IMR-90 (cell line): ENCODE data around the gene NMRK1. TPM values are rescaled to one million over a fixed set of nuclear protein-coding genes. Genes with fewer than 3 reads are reported as not detected.

Source experiments
- ATAC-seq: fragments of 200-7000 bp; cut with Tn5 transposase; 2 replicates; pipeline ENCODE4 v1.9.1; 2020; ENCODE audit warnings: low read depth, mild to moderate bottlenecking, moderate library complexity
- BruUV-seq: library from RNA; stranded (reverse); fragments of 400-500 nt; replicated peaks from 2 replicates; lab custom pipeline; 2021; lab: Mats Ljungman, UMichigan
- CTCF ChIA-PET: fragments of 300-600 bp; formaldehyde crosslinking; extraction: SDS; loops from one replicate; lab custom pipeline; 2021; ENCODE audit warnings: antibody characterized with exemption; lab: Yijun Ruan, JAX
- POLR2A ChIA-PET: fragments of 300-600 bp; sonication (Branson Sonifier 250); formaldehyde crosslinking; loops from one replicate; lab custom pipeline; 2022; ENCODE audit warnings: antibody characterized with exemption; ENCODE audit not compliant: unreplicated experiment; lab: Charles Lee
- DNase-seq: peaks from one replicate; pipeline ENCODE4 v3.0.0; 2013
- H2AFZ ChIP-seq: replicated peaks from 2 replicates; pipeline ENCODE3; 2013; ENCODE audit warnings: low read length, mild to moderate bottlenecking; ENCODE audit not compliant: poor library complexity
- H2AK5ac ChIP-seq: 2 replicates; pipeline ENCODE4 v1.6.1; 2013; ENCODE audit warnings: low read depth, low read length, inconsistent platforms
- H2AK9ac ChIP-seq: replicated peaks from 2 replicates; pipeline ENCODE3; 2013; ENCODE audit warnings: mild to moderate bottlenecking, low read depth, low read length, moderate library complexity; ENCODE audit not compliant: poor library complexity
- H2BK120ac ChIP-seq: 2 replicates; pipeline ENCODE4 v1.6.1; 2013; ENCODE audit warnings: low read depth, low read length, inconsistent platforms
- H2BK15ac ChIP-seq: 3 replicates; pipeline ENCODE4 v1.6.1; 2013; ENCODE audit warnings: low read depth, low read length, inconsistent platforms
- H2BK20ac ChIP-seq: 2 replicates; pipeline ENCODE4 v1.6.1; 2013; ENCODE audit warnings: low read depth, mild to moderate bottlenecking, inconsistent platforms, low read length, moderate library complexity
- H2BK5ac ChIP-seq: 2 replicates; pipeline ENCODE4 v1.6.1; 2013; ENCODE audit warnings: mild to moderate bottlenecking, low read depth, low read length, inconsistent platforms; ENCODE audit not compliant: poor library complexity, severe bottlenecking
- H3K14ac ChIP-seq: replicated peaks from 2 replicates; pipeline ENCODE4 v1.6.1; 2013; ENCODE audit warnings: low read depth, low read length, inconsistent platforms
- H3K18ac ChIP-seq: 2 replicates; pipeline ENCODE4 v1.6.1; 2013; ENCODE audit warnings: low read depth, low read length, control low read depth
- H3K23ac ChIP-seq: 2 replicates; pipeline ENCODE4 v1.6.1; 2013; ENCODE audit warnings: low read depth, low read length, inconsistent platforms
- H3K27ac ChIP-seq: 2 replicates; pipeline ENCODE4 v1.5.1; 2013; ENCODE audit warnings: mild to moderate bottlenecking, control low read depth, low read length; ENCODE audit not compliant: insufficient read depth
- H3K27me3 ChIP-seq: 2 replicates; pipeline ENCODE4 v1.6.1; 2013; ENCODE audit warnings: low read length; ENCODE audit not compliant: control insufficient read depth, insufficient read depth
- H3K36me3 ChIP-seq: 2 replicates; pipeline ENCODE4 v1.6.1; 2013; ENCODE audit warnings: low read length, mixed read lengths; ENCODE audit not compliant: control insufficient read depth, insufficient read depth
- H3K4ac ChIP-seq: 2 replicates; pipeline ENCODE4 v1.6.1; 2013; ENCODE audit warnings: low read depth, low read length, inconsistent platforms
- H3K4me1 ChIP-seq: 2 replicates; pipeline ENCODE4 v1.6.1; 2013; ENCODE audit warnings: low read length, mixed read lengths; ENCODE audit not compliant: control insufficient read depth, insufficient read depth
- H3K4me2 ChIP-seq: 2 replicates; pipeline ENCODE4 v1.6.1; 2013; ENCODE audit warnings: low read depth, mild to moderate bottlenecking, control low read depth, low read length, moderate library complexity
- H3K4me3 ChIP-seq: 2 replicates; pipeline ENCODE4 v1.5.1; 2013; ENCODE audit warnings: low read depth, mild to moderate bottlenecking, control low read depth, low read length, moderate library complexity; ENCODE audit not compliant: insufficient read depth
- H3K56ac ChIP-seq: 2 replicates; pipeline ENCODE4 v1.6.1; 2013; ENCODE audit warnings: low read length, inconsistent platforms; ENCODE audit not compliant: insufficient read depth; ENCODE audit errors: extremely low read depth
- H3K79me1 ChIP-seq, 2 experiments: 2 replicates each; pipeline ENCODE4 v1.6.1; 2013; ENCODE audit warnings: low read length in 2 of 2, inconsistent platforms in 1 of 2, low read depth in 1 of 2
- H3K9ac ChIP-seq: 2 replicates; pipeline ENCODE4 v1.6.1; 2013; ENCODE audit warnings: low read depth, low read length, control low read depth
- H3K9me1 ChIP-seq: 2 replicates; pipeline ENCODE4 v1.6.1; 2013; ENCODE audit warnings: low read length, inconsistent platforms; ENCODE audit not compliant: insufficient read depth
- H3K9me3 ChIP-seq: 2 replicates; pipeline ENCODE4 v1.6.1; 2013; ENCODE audit warnings: low read length; ENCODE audit not compliant: control insufficient read depth, insufficient read depth
- H4K20me1 ChIP-seq: 2 replicates; pipeline ENCODE4 v1.6.1; 2013; ENCODE audit warnings: low read length, inconsistent platforms; ENCODE audit not compliant: insufficient read depth
- H4K5ac ChIP-seq: 2 replicates; pipeline ENCODE4 v1.6.1; 2013; ENCODE audit warnings: mild to moderate bottlenecking, low read depth, low read length, control low read depth
- H4K8ac ChIP-seq, 2 experiments: 2 replicates each; pipeline ENCODE4 v1.6.1; 2013; ENCODE audit warnings: low read depth in 2 of 2, low read length in 2 of 2, control low read depth in 1 of 2, inconsistent platforms in 1 of 2
- H4K91ac ChIP-seq: 2 replicates; pipeline ENCODE4 v1.6.1; 2013; ENCODE audit warnings: low read depth, low read length, inconsistent platforms; ENCODE audit not compliant: insufficient read depth
- CHD1 ChIP-seq: IDR thresholded peaks from 2 replicates; pipeline ENCODE4 v1.6.1; 2012; ENCODE audit warnings: low read depth, low read length, improper control_type of control experiment
- MAFK ChIP-seq: IDR thresholded peaks from 2 replicates; pipeline ENCODE4 v1.6.1; 2012; ENCODE audit warnings: low read depth, low read length, improper control_type of control experiment
- POLR2A ChIP-seq: IDR thresholded peaks from 2 replicates; pipeline ENCODE4 v1.6.1; 2012; ENCODE audit warnings: mild to moderate bottlenecking, low read depth, low read length
- RAD21 ChIP-seq: IDR thresholded peaks from 2 replicates; pipeline ENCODE4 v1.6.1; 2012; ENCODE audit warnings: low read length, improper control_type of control experiment
- RCOR1 ChIP-seq: IDR thresholded peaks from 2 replicates; pipeline ENCODE4 v1.6.1; 2012; ENCODE audit warnings: mild to moderate bottlenecking, low read length, improper control_type of control experiment; ENCODE audit not compliant: insufficient replicate concordance
- WGBS, 2 experiments: methylation state at CpG; one replicate each; pipeline versions ENCODE4 v1.1.5 to v1.1.7; 2013; ENCODE audit warnings: missing lambda C conversion rate in 2 of 2; ENCODE audit not compliant: insufficient read length in 1 of 2; ENCODE audit errors: extremely low coverage in 2 of 2; 5-methylcytosine and 5-hydroxymethylcytosine counted together
- dilution Hi-C: fragments of 300-500 bp; cut with HindIII; formaldehyde crosslinking; loops from one replicate; pipeline ENCODE4 v1.14.3; 2018; ENCODE audit warnings: low sequenced_read_pairs; ENCODE audit not compliant: unreplicated experiment
- in situ Hi-C: fragments of 300-500 bp; cut with MboI; formaldehyde crosslinking; loops from 3 replicates; pipeline ENCODE4 v1.14.3; 2019; ENCODE audit warnings: low sequenced_read_pairs, inconsistent platforms, mixed read lengths
- intact Hi-C: fragments of 100-400 bp; cut with micrococcal nuclease; formaldehyde crosslinking; loops from 2 replicates; pipeline ENCODE4 v1.10.0; 2022
- polyA plus RNA-seq, 3 experiments: library from polyadenylated mRNA; depleted of rRNA; stranded (reverse); fragments of >200 nt; gene quantifications; 2 replicates each; pipeline ENCODE4 v1.2.3, GENCODE V29; 2012; ENCODE audit warnings: low replicate concordance in 1 of 3
- total RNA-seq: library from RNA; depleted of rRNA; stranded (reverse); fragments of >200 nt; gene quantifications from 2 replicates; pipeline ENCODE4 v1.2.3, GENCODE V29; 2012
- TF ChIP-seq, protein P1 (sequence below): fragments of 150-350 bp; IDR thresholded peaks from 2 replicates; pipeline ENCODE4 v1.6.1; 2016; ENCODE audit warnings: low read depth, mild to moderate bottlenecking, low read length, moderate library complexity, borderline replicate concordance
- TF ChIP-seq, protein P2 (sequence below): fragments of 150-350 bp; IDR thresholded peaks from 2 replicates; pipeline ENCODE4 v1.6.1; 2017; ENCODE audit warnings: mild to moderate bottlenecking, antibody characterized with exemption, low read length, low read depth

NMRK1 gene
- total and polyA plus RNA-seq, 2 of the 4 experiments (the other 2 are of a cell fraction) = 5.7 to 5.9 TPM

DNA sequence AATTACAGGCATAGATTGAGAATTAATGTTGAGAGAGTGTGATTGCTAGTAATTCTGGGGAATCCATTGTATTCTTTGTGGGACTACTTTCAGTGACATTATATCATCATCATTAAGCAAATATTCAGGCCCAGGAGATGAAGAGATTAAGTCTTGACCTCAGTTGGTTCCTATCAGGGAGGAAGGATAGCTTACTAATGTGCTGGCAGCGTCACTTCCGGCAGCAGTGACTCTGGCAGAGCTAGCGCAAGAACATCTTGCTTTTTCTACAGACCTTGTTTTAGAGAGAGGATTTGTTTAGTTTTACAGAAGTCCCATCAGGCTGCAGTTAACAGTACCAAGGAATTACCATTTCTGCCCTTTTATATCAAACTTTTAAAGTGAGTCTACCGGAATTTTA is 20.6 kb upstream of the NMRK1 start:
- H3K27ac ChIP-seq = no peak overlapping the region
- WGBS, 2 experiments = no CpG with 5 or more reads among the region's 4 CpGs

More for the DNA sequence above, 20.6 kb upstream of the NMRK1 start:
- dilution Hi-C loops (no loop called here), intact Hi-C loops (loop anchor here (5.0 kb wide), 1 partner anchor 39 kb away; no protein-coding TSS in a partner anchor), in situ Hi-C loops (no loop called here)
- no TSS peak for BruUV-seq
- Histone ChIP-seq H2BK20ac (no peak overlapping the region), H3K36me3 (no peaks in the 10 kb centered on the region), H3K4me2 (peak overlapping the region; percentile 28; the same call in 1 of the 2 replicates), H3K14ac (no peak overlapping the region; the same call in 1 of the 2 replicates), H3K27me3 (no peaks in the 10 kb centered on the region), H3K4ac (no peak overlapping the region), H4K20me1 (no peaks in the 10 kb centered on the region), H3K23ac (peak overlapping the region; percentile 47; the same call in 1 of the 2 replicates), H2BK5ac (no peak overlapping the region), H2BK120ac (no peak overlapping the region), H2BK15ac (no peak overlapping the region), H3K4me3 (no peak overlapping the region), H2AK9ac (no peak overlapping the region), H3K4me1 (peaks cover 2% of the 10 kb centered on the region; the same call in 1 of the 2 replicates), H3K56ac (no peak overlapping the region), H3K79me1 (peaks cover 14 to 49% of the 10 kb centered on the region in 2 experiments), H2AK5ac (no peak overlapping the region), H3K18ac (no peak overlapping the region), H3K9ac (no peak overlapping the region), H3K9me1 (peaks cover 4% of the 10 kb centered on the region; the same call in 1 of the 2 replicates), H4K8ac (no peak overlapping the region), H4K5ac (no peak overlapping the region), H2AFZ (peak overlapping the region; percentile 69), H3K9me3 (no peaks in the 10 kb centered on the region), H4K91ac (no peak overlapping the region)
- ATAC-seq (peak; percentile 73), DNase-seq (peak; percentile 79)
- TF ChIP-seq, protein P1, sequence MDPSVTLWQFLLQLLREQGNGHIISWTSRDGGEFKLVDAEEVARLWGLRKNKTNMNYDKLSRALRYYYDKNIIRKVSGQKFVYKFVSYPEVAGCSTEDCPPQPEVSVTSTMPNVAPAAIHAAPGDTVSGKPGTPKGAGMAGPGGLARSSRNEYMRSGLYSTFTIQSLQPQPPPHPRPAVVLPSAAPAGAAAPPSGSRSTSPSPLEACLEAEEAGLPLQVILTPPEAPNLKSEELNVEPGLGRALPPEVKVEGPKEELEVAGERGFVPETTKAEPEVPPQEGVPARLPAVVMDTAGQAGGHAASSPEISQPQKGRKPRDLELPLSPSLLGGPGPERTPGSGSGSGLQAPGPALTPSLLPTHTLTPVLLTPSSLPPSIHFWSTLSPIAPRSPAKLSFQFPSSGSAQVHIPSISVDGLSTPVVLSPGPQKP = no peak
- TF ChIP-seq, protein P2, sequence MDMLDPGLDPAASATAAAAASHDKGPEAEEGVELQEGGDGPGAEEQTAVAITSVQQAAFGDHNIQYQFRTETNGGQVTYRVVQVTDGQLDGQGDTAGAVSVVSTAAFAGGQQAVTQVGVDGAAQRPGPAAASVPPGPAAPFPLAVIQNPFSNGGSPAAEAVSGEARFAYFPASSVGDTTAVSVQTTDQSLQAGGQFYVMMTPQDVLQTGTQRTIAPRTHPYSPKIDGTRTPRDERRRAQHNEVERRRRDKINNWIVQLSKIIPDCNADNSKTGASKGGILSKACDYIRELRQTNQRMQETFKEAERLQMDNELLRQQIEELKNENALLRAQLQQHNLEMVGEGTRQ = no peak
- TF ChIP-seq POLR2A (no peak), RCOR1 (no peak), CHD1 (no peak), RAD21 (no peak), MAFK (no peak)
- POLR2A ChIA-PET = no interaction called here
- CTCF ChIA-PET = interaction anchor here (1.2 kb wide), 1 partner anchor 13 kb away, joined by 3 read pairs; no protein-coding TSS in a partner anchor
